Fibroblast of villous mesenchyme (primary cell): Measurements from ENCODE around the gene PEPD. TPM values are rescaled to one million over a fixed set of nuclear protein-coding genes. Genes with fewer than 3 reads are reported as not detected.
A peak's percentile ranks its signal among the peaks of the same experiment; 100 is the strongest.

Experiments
- DNase-seq: peaks from one replicate; pipeline ENCODE4 v3.0.0-alpha.2; 2010; ENCODE audit warnings: low read depth
- H3K4me3 ChIP-seq: 2 replicates; pipeline ENCODE4 v1.5.1; 2011; ENCODE audit warnings: low read depth, mild to moderate bottlenecking, low read length
- total RNA-seq: library from RNA; depleted of rRNA; stranded (reverse); fragments of >200 nt; gene quantifications from 2 replicates; pipeline ENCODE4 v1.2.3, GENCODE V29; 2012
- TF ChIP-seq, protein P1 (sequence below): IDR thresholded peaks from 2 replicates; pipeline ENCODE4 v1.5.1; 2012; ENCODE audit warnings: low read depth, mild to moderate bottlenecking, low read length; ENCODE audit not compliant: insufficient read depth

The PEPD gene
- total RNA-seq, 1 donor = 66.1 TPM

DNA sequence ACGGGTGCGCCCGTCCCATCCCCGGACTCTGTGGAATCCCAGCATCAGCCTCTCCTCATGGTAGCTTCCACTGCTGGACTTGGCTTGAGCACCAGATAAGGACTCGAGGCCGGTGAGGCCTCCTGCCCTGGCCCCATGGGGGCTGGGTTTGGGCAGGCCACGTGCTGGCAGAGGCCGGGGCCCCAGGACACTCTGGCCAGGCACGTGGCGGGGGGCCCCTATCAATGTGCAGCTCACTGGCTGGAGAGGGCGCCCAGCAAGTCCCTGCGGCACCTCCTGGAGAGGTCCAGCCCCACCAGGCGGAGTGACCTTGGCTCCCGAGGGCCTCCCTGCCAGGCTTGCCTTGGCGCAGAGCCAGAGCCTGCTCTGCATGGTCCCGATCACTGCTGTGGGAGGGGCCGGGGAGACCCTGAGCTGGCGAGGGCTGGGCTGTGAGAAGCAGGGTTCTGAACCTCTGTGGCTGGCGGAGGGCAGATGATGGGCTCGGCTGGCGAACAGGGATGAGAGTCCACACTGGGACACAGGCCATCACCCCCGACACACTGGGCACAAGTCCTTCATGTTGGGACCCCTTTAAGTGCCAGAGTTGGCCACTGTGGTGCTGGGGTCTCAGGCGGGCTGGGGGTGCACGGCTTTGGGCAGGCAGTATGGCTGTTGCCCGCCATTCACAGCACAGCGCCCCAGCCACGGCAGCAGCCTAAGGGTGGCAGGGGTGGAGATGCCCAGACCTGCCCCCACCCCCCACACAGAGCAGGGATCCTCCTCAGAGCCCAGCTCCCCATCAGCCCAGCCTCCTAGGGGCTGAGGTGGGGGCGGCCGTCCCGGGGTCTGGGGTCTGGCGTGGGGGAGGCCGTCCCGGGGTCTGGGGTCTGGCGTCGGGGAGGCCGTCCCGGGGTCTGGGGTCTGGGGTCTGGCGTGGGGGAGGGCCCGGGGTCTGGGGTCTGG is 129.0 kb downstream of the PEPD start:
- DNase-seq = no peak
- H3K4me3 ChIP-seq = no peak overlapping the region
- TF ChIP-seq, protein P1, sequence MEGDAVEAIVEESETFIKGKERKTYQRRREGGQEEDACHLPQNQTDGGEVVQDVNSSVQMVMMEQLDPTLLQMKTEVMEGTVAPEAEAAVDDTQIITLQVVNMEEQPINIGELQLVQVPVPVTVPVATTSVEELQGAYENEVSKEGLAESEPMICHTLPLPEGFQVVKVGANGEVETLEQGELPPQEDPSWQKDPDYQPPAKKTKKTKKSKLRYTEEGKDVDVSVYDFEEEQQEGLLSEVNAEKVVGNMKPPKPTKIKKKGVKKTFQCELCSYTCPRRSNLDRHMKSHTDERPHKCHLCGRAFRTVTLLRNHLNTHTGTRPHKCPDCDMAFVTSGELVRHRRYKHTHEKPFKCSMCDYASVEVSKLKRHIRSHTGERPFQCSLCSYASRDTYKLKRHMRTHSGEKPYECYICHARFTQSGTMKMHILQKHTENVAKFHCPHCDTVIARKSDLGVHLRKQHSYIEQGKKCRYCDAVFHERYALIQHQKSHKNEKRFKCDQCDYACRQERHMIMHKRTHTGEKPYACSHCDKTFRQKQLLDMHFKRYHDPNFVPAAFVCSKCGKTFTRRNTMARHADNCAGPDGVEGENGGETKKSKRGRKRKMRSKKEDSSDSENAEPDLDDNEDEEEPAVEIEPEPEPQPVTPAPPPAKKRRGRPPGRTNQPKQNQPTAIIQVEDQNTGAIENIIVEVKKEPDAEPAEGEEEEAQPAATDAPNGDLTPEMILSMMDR = no peak

DNA sequence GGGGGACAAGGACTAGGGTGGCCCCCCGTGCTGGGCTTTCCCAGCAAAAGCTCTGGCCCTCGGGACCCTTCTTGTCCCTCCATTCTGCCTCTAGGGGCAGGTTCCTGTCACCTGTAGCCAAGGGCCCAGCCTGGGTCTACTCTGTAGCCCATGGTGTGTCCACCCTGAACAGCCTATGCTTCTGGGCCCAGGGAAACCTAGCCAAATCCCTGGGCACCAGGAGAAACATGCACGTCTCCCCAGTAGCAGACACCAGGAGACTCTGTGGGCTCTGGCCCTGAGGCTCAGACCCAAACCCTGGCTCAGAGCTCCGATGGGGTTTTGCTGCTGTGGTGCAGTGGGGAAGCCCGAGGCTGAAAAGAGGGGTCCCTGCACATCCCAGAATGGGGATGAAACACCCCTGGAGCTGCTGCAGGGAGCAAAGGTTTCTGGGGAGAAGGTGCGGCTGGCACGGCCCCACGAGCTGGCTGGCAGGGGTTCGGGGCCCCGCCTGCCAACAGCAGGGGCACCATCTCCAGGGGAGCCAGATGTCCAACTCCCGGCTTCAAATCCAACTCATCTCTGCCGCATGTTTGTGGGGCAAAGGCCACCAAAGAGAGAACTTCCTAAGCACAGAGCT is 129.9 kb downstream of the PEPD start:
- no peak for DNase-seq
- TF ChIP-seq, protein P1 = no peak

DNA sequence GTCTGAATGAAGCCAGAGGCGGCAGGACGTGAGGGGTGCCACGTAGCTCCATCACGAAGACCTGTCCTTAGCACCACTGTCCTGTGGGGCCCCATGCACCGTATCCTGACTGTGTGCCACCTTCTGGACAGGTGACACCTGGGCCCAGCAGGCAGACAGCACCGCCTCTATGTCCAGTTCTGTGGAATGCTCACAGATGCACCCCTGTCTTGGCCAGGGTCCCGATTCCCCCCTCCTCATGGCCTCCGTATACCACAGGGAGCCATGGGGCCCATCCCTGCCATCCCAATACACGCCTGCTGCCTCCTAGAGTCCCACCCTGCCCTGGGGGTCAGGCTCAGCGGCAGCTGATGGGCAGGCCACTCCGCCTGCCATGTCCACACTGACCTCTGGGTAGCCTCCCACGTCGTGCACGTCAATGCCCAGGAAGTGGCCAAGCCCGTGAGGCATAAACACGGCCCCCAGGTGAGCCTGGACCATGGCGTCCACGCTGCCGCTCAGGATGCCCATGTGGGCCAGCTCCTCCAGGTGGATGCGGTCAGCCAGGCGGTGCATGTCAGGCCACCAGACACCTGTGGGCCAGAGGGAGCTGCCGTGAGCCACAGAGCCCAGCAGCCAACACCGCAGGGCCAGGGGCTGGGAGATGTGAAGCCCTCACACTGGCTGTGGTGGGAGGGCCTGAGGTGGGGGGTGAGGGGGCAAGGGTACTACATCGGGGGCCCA is 130.5 kb downstream of the PEPD start:
- TF ChIP-seq, protein P1 = no peak
- H3K4me3 ChIP-seq = no peak overlapping the region
- DNase-seq = no peak

More for the DNA sequence above, 129.9 kb downstream of the PEPD start:
- H3K4me3 ChIP-seq = no peak overlapping the region

DNA sequence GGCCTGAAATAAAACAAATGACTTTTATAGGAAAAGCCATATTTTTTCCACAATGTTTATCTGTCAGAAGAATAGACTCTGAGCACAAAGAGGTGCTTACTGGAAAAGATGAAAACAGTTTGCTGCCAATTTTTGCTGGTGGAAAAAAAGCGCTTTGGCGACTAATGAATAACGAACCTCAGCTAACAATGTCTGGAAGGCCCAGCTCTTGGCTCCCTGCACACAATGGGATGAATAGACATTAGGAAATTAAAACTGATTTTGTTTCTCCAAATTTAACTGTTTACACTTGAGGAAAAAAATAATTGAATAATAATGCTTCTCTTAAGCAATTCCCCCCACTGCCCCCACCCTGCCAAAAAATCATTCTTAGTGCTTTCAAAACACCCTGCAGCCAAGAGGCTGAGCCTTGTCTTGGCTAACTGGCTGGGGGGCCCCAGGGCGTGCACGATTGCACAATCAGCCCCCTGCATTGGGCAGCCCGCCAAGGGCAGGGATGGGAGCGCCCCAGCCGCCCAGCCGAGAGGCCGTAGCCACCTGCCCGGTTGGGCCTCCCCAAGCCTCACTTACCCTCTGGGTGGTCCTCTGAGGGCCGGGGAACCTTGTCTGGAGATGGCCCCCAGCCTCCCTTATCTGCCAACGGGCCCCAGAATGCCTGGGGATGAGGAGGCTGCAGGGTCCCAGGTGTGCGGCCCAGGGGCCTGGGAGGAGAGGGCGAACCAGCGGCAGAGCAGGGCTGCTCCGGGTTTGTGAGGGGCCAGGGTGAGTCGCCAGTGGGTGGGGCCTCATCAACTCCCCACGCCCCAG is 131.3 kb downstream of the PEPD start:
- peak; percentile 33 for DNase-seq
- TF ChIP-seq, protein P1 = no peak

DNA sequence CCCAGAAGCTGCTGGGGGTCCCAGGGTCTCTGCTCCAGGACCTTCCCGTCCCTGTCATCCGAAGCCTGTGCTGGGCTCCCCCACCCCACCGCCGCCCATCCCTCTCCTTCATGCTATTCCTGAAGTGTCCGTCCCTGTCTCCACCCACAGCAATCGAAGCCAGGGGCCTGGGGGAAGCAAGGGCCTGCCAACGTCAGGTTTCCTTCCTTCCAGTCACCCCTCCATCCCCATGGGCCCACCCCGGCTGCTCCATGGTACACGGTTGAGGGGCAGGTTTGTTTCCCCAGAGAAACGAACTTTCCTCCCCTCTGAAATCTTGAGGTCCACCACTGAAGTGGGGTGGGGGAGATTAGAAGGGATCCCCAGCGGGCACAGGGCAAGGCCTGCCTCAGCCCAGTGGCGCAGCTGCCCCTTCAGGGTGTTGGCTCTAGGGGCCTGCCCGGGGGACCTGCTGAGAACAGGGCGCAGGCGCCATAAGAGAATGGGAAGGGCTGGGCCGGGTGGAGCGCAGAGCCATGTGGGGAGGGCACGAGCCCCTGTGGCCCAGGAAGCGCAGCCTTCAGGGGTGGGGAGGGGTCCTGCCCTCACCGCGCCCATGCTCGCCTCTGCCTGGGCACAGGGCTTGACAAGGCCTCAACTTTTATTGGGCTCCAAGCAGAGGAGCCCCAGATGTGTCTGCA is 132.0 kb downstream of the PEPD start:
- DNase-seq = no peak
- no peak overlapping the region for H3K4me3 ChIP-seq
- TF ChIP-seq, protein P1 = no peak

More for the DNA sequence above, 131.3 kb downstream of the PEPD start:
- H3K4me3 ChIP-seq = no peak overlapping the region
